Activated CD4-positive, alpha-beta T cell treated with anti-CD3 and anti-CD28 coated beads for 4 hours (primary cell): ENCODE measurements around the gene KRTAP4-12.
"Not testable (repeated sequence)": the region's sequence is repeated elsewhere in the genome, so short reads cannot be mapped to it uniquely, and the experiment has no call there.

Experiments used
- DNase-seq, 2 donors: peaks; one replicate each; pipeline ENCODE4 v3.0.0-alpha.2; 2020

The KRTAP4-12 gene

DNA sequence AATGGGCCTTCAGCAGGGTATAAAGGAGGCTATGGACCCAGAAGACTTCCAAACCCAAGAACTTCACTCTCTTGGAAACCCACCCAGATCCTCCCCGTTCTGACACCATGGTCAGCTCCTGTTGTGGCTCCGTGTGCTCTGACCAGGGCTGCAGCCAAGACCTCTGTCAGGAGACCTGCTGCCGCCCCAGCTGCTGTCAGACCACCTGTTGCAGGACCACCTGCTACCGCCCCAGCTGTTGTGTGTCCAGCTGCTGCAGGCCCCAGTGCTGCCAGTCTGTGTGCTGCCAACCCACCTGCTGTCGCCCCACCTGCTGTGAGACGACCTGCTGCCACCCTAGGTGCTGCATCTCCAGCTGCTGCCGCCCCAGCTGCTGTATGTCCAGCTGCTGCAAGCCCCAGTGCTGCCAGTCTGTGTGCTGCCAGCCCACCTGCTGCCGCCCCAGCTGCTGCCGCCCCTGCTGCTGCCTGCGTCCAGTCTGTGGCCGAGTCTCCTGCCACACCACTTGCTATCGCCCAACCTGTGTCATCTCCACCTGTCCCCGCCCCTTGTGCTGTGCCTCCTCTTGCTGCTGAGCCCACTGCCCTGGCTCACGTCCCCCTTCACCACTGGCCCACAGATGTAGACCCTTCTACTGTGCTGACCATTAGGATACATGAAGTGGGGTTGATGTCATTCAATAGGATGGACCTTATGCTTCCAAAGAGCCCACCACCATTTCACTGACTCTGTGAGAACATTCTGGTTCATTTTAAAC lies 39.7 kb downstream of the KRTAP4-12 start, which contains the start of gene KRTAP4-7:
Gene KRTAP4-7 (plus strand): TSS at position 51 of the 757 bp plus-strand sequence. CDS start 57 bp downstream, at position 108.
- DNase-seq: not testable (repeated sequence)

DNA sequence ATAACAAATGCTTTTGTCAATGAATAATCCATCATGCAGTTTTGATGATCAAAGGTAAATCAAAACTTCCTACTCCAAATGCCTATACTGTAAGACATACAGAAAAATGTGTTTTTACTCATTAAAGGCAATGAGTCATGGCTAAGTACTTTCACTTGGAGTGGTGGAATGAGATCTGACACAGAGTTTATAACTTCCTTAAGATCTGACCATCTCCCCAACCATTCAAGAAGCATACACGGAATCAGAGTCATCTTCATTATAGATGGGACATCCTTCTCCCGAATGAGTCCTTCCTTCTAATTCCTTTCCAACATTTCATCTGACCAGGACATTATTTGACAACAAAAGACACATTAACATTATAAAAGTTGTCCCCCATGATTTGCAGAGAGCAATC lies 40.6 kb downstream of the KRTAP4-12 start:
- not testable (repeated sequence) for DNase-seq

DNA sequence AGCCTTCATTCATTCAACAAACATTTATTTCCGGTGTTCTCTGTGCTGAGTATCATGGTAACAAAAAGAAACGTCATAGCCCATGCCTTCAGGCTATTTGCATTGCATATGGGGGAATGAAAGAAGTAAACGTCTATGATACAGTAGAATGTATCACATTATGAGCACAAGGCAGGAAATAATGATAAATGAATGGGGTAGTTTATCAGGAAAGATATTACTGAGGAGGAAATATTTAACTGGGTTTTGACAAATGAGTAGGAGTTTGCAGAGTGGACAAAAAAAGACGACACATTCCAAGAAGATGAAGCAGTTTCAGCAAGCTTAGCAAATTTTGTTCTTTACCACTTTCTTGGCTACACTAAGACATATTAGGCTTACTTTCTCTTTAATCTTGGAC lies 41.4 kb downstream of the KRTAP4-12 start:
- DNase-seq: no peak

DNA sequence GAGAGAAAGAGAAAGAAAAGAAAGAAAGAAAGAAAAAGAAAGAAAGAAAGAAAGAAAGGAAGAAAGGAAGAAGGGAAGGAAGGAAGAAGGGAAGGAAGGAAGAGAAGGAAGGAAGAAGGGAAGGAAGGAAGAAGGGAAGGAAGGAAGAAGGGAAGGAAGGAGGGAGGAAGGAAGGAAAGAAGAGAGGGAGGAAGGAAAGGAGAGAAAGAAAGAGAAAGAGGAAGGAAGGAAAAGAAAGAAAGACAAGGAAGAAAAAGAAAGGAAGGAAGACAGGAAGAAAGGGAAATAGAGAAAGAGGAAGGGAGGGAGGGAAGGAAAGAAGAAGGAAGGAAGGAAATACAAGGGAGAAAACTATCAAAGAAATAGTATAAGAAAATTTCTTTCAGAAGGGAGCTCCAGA lies 47.2 kb downstream of the KRTAP4-12 start:
- no peak for DNase-seq

DNA sequence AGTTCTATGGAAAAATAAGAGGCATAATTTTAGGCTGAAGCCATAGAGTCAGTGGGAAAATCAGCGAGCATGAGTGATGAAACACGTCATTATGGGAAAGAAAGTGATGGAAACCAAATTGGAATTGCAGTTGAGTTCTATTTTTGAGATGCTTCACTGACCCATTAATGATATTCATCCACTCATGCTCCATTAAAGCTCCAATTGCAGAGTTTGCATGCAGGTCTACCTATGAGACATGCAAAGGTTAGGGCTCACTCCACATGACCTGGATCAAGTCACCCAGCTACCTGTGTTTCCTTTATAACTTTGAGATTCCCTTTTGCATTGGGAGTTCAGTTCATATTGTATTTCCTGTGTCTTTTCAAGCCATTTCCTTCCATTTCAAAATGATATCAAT lies 50.3 kb downstream of the KRTAP4-12 start:
- no peak for DNase-seq
